HG03064 (cell line): Measurements from ENCODE around the gene CDH13.

Source experiments
- ATAC-seq: cut with Tn5 transposase; IDR thresholded peaks from one replicate; pipeline ENCODE4 v1.9.1; 2021; ENCODE audit warnings: low read depth; ENCODE audit not compliant: unreplicated experiment

Gene CDH13

GRCh38 chr16:82772215-82772614 lies 145.4 kb downstream of the CDH13 start:
- no peak for ATAC-seq

GRCh38 chr16:82773018-82773417 lies 146.2 kb downstream of the CDH13 start:
- ATAC-seq = no peak

- no peak for ATAC-seq
These were observed 149.8 kb downstream of the CDH13 start for GRCh38 chr16:82776470-82777146.

- ATAC-seq = no peak
These were observed 156.0 kb downstream of the CDH13 start for GRCh38 chr16:82782715-82783251.

GRCh38 chr16:82783933-82784572 lies 157.3 kb downstream of the CDH13 start:
- no peak for ATAC-seq

- no peak for ATAC-seq
These were observed 157.8 kb downstream of the CDH13 start for GRCh38 chr16:82784573-82784968.

GRCh38 chr16:82788225-82788624 lies 161.5 kb downstream of the CDH13 start:
- no peak for ATAC-seq

GRCh38 chr16:82788919-82789318 lies 162.2 kb downstream of the CDH13 start:
- no peak for ATAC-seq

GRCh38 chr16:82792693-82793092 lies 165.9 kb downstream of the CDH13 start:
- no peak for ATAC-seq

GRCh38 chr16:82793528-82794245 lies 166.9 kb downstream of the CDH13 start:
- no peak for ATAC-seq

- no peak for ATAC-seq
These were observed 169.3 kb downstream of the CDH13 start for GRCh38 chr16:82796047-82796446.

GRCh38 chr16:82801361-82801760 lies 174.6 kb downstream of the CDH13 start:
- ATAC-seq = no peak

- no peak for ATAC-seq
These were observed 179.1 kb downstream of the CDH13 start for GRCh38 chr16:82805866-82806265.

- ATAC-seq = no peak
These were observed 180.5 kb downstream of the CDH13 start for GRCh38 chr16:82807311-82807710.

- no peak for ATAC-seq
These were observed 181.3 kb downstream of the CDH13 start for GRCh38 chr16:82808036-82808435.

GRCh38 chr16:82810077-82810476 lies 183.3 kb downstream of the CDH13 start:
- no peak for ATAC-seq

GRCh38 chr16:82814059-82814458 lies 187.3 kb downstream of the CDH13 start:
- ATAC-seq = no peak

GRCh38 chr16:82819286-82819685 lies 192.5 kb downstream of the CDH13 start:
- ATAC-seq = no peak

GRCh38 chr16:82820855-82821254 lies 194.1 kb downstream of the CDH13 start:
- ATAC-seq = no peak

GRCh38 chr16:82824408-82824807 lies 197.6 kb downstream of the CDH13 start:
- ATAC-seq = no peak

GRCh38 chr16:82829301-82829700 lies 202.5 kb downstream of the CDH13 start:
- no peak for ATAC-seq
